Stimulated activated CD8-positive, alpha-beta memory T cell treated with anti-CD3 and anti-CD28 coated beads, Interleukin-12 subunit alpha, Interleukin-12 subunit beta, amount 100 ng/mL, for 24 hours (primary cell): ENCODE results near the gene GALNT13.

Experiments used
- DNase-seq: peaks from one replicate; pipeline ENCODE4 v3.0.0-alpha.2; 2020; ENCODE audit errors: extremely low read depth

Gene GALNT13

DNA sequence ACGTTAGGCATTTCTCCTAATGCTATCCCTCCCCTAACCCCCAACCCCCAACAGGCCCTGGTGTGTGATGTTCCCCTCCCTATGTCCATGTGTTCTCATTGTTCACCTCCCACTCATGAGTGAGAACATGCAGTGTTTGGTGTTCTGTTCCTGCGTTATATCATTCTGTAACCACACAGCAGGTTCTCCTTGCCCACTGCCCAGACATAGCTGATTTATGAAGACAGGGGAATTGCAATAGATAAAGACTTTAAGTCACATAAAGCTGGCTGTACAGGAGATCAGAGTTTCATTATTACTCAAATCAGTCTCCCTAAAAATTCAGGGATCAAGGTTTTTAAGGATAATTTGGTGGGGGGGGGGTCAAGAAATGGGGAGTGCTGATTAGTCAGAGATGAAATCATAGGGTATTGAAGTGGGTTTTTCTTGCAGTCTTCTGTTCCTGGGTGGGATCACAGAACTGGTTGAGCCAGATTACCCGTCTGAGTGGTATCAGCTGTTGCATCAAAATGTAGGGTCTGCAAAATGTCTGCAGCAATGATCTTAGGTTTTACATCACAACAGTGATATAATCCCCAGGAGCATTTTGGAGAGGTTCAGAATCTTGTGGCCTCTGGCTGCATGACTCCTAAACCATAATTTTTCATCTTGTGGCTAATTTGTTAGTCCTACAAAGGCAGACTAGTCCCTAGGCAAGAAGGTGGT is 434.7 kb downstream of the GALNT13 start:
- no peak for DNase-seq

DNA sequence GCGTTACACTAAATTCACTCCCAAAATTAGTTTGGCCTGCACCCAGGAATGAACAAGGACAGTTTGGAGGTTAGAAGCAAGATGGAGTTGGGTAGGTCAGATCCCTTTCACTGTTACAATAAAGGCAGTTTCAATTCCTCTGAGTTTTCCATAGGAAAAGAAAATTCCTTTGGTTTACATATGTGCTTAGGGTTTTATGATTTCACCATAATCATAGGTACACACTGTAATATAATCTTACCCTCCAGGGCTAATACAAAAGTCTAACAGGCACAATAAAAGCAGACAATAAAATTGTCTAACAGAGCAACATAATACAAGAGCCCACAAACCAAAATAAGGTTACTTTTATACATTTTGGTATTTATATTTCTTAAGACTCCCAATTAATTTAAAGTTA is 435.3 kb downstream of the GALNT13 start:
- DNase-seq: no peak

DNA sequence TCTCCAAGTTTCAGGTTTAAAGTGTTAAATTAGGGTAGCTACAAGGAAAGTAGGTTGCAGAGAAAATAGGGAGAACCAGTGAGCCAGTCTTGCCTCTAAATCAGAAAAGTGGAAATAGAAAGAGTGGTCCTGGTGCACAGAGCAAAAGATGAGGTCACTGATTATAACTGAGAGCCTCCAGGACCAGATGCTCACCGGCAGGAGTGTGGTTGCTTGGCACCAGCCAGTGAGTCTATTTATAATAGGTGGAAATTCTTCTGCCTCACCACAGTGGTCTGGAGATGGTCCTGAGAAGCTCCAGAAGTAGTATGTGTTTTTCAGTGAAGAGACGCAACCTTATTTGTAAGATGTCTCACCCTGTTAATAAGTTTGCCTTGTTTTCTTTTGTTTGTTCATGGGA is 452.9 kb downstream of the GALNT13 start:
- no peak for DNase-seq

DNA sequence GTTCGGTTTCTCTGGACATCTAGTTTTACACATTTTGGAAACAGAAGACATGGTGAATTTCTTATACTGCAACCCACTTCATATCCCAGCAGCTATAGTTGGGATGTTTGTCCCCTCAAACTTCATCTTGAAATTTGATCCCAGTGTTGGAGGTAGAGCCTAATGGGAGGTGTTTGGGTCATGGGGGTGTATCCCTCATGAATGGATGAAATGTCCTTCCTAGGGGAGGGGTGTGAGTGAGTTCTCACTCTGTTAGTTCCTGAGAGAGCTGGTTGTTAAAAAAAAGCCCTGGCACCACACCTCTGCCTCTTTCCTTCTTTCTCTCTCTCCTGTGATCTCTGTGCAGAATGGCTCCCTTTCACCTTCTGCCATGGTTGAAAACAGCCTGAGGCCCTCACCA is 457.8 kb downstream of the GALNT13 start:
- no peak for DNase-seq

DNA sequence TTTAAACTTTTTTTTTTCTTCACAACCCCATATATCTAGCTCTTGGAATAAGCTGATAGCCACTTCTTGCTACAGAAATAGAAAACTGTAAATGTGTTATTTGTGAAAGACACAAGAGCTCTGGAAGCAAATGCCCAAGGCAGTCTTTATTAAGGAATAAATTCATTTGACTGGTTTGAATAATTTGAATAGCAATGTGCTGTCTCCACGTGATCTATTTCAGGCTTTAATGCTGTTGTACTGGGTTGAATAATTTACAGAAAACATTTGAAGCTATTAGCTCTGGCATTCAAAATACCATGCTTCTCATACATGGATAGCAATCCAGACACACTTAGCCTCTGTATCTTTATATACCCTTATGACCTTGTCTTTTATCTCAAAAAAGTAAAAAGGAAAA is 460.1 kb downstream of the GALNT13 start:
- DNase-seq: no peak

DNA sequence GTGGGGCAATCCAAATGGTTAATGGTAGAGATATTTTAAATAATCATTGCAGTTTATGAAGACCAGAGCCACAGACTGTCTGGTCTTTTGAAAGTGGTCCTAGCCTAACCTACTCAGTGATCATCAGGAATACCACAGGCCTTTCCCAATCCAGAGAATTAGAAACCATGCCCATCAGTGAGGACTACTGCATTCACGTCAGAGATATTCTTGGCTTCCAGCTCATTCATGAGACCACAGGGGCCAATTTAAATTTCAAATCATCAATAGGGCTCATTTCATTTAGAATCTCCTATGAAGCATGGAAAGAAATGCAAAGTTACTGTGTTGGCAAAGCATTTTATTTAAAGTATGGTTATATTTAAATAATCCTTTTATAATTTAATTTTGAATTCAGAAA is 464.5 kb downstream of the GALNT13 start:
- no peak for DNase-seq

DNA sequence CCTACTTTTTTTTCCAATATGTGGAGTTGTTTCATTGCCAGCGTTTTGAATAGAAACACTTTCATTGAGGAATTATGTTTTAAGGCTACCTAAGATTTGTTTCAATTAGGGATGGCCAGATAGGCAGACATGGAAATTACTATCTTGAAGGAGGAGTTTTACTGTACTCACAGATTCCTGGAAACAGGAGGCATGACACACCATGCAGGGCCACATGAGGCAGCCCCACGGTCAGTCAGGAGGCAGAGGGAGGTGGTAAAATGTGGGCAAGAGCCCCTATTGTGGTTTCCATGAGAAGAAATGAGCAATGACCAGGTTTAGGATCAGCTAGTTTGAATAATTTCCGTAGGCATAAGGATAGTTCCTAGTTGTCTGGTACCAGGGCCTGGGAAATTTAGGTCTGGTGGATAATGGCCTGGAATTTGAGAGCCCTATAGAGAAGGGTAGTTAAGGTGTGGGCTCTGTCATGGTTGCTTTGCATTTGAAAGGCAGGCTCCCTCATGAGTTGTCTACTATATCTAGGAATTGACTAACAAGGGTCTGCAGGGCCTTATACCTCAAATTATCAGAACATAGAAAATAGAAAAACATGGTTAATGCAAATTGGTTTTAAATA is 466.7 kb downstream of the GALNT13 start:
- DNase-seq: no peak

DNA sequence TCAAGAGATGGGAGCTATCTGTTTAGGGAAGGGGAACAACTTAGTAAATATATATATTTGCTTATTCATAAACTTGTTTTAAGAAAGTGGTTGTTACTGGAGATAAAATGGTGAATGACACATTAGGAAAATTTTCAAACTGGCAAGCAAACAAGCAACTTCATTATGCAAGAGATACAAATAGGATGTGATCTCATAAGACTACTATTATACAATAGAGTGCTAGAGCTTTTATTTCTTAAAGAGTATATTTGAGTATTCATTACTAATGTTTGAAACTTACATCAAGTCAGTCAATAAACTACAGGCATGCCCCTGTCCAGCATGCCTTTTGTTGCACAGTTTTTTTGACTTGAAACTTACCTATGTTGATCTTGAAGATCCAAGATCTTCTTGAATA is 471.6 kb downstream of the GALNT13 start:
- no peak for DNase-seq

DNA sequence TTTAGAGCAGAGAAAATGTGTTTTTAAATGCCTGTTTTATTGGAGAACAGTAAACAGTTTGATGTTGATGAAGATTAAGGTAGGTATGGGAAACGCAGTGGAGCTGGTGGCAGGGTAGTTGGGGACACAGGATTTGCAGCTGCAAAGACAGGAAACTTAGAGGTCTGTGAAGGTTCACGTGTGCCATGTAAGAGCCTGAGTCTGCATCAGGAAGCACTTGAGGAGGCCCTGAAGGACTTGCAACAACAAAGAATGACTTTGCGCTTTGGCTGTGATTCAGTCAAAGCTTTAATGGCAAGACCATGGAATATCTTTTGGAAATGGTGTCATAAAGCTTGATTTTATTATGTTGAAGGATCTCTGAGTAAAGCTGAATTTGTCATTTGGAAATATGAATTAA is 479.2 kb downstream of the GALNT13 start:
- DNase-seq: no peak

DNA sequence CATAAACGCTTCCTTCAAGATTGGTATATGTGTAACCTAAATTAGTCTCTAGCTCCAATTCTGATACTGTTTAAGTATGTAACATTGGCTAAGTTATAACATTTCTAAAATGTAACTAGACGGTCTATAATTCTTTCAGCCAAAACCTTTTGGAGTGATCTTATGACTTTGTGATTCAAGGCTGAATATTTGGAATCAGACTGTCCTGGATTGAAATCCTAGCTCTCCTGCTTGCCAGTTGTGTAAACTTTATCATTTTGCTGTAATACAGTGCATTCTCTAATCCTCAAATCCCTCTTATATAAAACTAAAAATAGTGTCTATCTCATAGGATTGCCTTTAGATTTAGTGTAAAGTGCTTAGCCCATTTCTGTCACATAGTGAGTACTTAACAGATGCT is 489.6 kb downstream of the GALNT13 start:
- DNase-seq: no peak

DNA sequence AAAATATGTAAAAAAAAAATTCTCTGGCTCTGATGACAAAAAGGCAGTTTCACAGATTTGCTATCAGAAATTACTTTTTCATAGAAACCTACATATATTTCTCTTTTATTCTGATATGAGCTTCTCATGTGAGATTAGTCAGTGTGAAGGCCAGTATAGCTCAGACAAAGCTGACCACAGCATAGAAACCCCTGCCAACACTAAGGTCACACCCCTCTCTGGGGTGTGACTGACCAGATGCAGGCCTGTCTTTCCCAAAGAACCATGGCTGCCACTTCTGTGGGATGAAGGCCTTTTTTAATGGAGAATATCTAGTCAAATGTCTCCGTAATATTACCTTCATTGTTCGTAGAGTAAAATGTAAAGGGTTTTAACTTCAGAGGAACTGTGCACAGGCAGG is 496.4 kb downstream of the GALNT13 start:
- DNase-seq: no peak

DNA sequence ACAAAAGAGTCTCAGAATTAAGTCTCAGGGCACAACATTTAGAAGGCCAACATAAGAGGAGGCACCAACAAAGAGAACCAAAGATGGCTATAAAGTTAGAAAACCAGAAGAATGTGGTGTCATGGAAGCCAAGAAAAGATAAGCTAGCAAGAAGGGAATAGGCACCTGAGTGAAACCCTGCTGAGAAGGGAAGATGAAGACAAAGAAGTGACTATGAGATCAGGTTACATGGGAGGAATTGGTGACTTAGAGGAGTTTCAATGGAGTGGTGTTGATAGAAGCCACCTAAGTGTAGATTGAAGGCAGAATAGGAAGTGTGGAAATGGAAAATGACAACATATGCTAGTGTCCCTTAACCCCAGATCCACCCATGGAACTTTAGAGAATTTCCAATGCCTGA is 499.2 kb downstream of the GALNT13 start:
- no peak for DNase-seq

DNA sequence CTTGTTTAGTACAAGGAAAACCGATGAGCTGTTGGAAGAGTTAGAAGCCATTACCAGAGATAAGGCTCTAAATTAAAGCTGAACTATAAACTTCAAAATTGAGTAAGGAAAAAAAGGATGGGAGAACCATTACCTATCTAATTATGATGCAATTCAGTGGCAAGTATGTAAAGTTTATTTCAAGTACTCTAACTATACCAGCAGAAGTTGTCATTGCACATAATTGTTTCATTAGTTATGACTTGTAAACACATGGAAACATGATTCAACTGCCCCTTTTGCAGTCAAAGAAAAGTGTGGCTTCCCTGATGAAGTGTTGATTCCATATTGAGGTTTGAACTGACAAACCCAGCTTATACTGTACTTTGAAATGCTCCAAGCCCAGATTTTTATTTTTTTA is 502.7 kb downstream of the GALNT13 start:
- DNase-seq: no peak

DNA sequence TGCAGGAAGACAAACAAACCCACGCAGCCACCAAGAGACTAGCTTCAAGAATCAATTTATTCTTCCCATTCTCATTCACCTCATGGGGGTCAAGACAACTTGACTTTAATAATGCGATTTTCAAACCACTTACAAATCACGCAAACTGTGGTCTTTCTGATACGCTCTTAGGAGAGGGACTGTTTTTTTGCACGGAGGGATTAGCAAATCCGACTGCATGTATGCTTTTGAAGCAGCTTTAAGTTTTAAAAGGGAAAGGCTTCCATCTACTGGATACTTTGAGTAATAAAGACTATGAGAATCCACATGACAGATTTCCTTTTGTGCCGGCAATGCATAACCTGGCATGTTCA is 503.8 kb downstream of the GALNT13 start:
- no peak for DNase-seq

DNA sequence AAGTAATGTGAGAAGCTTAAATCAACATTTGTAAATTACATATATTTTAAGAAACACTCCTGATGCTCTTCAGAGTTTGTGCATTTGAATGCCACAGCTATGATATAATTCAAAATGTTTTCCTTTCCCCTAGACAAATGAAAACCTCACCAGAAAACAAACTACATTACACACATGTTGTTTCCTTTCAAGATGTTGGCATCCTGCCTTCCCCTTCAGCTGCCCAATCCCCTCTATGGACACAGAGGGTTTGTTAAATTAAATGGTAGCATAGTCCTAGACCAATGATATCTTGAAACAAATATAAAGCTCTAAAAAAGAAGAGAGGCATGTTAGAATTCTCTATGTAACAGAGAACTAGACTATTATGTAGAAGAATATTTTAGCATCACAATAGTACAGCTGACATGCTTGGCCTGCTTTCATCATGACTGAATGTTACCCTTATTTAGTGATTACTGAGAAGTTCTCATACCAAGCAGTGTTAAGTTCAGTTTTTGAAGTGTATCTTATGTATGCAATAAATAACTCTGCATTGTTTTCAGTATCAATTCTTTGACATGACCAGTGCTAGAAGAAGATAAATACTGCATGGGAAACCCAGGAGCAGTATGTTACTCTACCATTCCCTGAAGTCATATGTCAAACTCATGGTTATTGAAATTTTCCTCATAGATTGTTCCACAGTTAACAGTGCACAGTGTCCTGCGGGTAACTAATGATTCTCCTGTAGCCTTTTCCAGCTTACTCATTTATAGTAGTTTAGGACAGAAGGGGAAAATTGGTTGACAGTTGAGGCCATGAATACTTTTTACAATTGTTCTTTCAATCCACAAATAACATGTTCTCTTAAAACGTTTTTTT is 510.4 kb downstream of the GALNT13 start:
- no peak for DNase-seq

DNA sequence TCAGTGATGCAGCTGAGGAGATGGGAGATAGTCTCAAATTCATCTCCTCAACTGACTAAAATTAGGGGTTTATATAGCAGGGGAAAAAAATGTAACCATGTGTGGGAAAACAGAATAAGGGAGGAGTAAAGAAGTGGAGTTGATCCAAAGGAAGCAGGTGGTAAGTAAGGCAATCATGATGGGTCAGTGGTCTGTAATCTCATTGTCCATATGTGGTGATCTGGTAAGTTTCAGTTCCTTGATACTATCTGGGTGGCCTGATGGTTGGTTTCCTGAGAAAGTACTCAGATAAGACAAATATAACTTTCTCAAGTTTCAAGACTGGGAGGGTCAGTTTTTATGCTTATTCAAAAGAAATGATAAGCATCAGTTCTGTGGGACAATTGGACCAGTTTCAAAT is 514.5 kb downstream of the GALNT13 start:
- DNase-seq: no peak

DNA sequence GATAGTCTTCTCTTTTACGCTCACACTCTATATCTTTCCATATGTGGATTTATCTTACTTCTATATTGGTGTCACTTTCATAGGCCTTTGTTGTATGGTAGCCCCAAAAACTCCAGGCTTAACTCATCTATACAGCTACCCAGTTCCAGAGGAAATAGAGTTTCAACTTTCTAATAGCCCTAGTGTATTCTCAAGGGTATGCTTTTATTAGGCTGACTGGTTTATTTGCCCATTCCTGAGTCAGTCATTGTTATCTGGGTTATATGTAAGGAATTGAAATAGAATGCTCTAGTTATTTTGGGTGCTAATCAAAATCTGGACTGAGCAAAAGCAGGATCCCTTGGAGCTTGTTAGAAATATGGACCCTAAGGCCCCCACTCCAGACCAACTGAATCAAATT is 519.3 kb downstream of the GALNT13 start:
- DNase-seq: no peak

DNA sequence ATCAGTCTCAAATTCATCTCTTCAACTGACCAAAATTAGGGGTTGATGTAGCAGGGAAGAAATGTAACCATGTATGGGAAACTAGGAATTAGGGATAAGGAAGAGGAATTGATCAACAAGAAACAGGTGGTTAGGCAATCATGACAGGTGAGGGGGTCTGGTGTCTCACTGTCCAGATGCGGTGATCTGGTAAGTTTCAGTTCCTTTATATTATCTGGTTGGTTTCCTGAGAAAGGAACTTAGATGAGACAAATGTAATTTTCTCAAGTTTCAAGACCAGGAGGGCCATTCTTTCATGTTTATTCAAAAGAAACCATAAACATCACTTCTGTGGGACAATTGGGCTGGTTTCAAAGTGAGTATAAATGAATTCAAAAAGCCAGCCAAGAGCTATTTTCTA is 520.5 kb downstream of the GALNT13 start:
- no peak for DNase-seq

DNA sequence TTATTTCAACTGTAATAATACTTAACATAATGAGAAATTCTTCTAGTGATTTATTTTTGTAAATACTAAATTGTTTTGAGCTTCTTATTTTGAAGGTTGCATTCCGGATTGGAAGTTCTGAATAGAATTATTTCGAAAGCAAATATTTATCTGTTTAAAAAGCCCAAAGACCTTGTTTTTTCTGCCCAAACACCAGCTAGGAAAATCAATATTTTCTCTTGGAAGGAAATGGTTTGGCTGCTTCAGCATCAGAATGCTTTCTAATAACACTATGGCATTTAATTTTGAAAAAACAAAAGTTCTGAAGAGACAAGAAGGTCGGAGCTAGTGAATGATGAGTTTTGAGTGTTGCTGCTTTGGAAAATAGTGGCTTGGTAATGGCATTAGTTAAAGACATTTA is 522.9 kb downstream of the GALNT13 start:
- DNase-seq: no peak

DNA sequence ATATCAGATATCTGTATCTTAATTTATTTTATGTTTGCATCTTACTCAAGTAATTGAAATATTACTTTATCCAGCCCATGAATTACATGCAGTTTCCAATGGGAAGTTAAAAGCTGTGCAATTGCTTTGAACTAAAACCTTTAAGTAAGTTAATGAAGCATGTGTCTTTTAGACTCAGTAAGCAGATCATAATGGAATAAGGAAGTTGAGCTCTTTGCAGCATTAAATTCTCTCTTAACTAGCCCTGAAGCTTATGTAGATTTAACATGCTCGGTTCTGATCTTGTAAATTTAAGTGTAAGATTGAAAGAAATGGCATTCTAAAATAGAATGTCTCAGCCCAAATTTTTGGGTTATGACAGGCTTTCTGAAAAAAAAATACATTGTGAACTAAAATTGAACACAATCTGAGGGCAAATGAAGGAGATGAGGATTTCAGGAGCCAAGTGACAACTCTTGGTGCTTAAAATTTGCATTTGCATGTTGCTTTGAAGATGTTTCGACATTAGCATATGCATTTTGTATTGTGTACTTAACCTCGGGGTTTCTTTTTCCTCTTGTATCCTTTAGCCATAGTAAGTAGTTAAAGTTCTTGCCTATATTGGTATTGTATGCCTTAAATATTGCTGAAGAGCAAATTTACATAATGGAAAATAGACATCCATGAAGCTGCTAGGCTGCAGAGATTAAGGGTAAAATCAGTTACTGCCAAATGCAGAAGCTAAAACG is 529.0 kb downstream of the GALNT13 start:
- no peak for DNase-seq

DNA sequence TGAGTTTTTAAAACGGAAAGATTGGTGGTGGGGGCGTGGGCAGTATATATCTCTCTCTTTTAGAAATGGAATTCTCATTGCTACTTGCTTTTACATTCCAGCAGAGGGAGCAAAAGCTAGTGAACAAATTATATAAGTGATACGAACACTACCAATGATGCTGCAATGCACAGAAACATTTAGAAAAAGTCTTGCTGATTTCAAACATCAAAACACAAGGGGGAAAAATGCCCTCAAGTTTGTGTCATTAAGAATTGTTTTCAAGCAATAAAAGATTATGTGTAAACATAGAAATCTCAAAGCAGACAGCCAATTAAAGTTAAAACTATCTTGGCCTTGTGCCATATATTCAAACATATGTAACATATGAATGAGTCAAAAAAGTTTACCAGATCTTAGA is 530.5 kb downstream of the GALNT13 start:
- no peak for DNase-seq

DNA sequence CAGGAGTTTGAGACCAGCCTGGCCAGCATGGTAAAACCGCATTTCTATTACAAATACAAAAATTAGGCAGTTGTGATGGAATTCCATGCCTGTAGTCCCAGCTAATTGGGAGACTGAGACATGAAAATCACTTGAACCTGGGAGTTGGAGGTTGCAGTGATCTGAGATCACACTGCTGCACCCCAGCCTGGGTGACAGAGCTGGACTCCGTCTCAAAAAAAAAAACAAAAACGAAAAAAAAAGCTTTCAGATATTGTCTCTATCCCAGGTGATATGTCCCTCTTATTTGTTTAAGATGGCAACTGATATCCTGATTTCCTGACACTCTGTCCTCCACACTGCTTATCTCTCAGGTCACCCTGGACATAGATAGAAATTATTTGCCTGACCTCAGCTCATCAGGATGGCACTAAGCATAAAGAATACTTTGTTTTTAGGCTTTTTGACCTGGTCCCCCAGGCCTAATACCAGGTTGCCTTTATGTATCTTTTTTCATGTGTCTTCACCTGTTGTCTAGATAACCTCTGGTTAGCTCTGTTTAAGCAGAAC is 531.6 kb downstream of the GALNT13 start:
- no peak for DNase-seq
